Endothelial cell of umbilical vein (primary cell): ENCODE measurements around the gene GON7.

Experiments used
- CTCF ChIP-seq, 2 donors: IDR thresholded peaks; 1 replicate in 1 of 2; 2 replicates in 1 of 2; pipeline ENCODE4 v1.5.1; 2011; ENCODE audit warnings: low read length in 2 of 2, mild to moderate bottlenecking in 2 of 2, moderate library complexity in 2 of 2, control low read depth in 1 of 2, inconsistent platforms in 1 of 2, low read depth in 1 of 2; ENCODE audit not compliant: insufficient read depth in 1 of 2; ENCODE audit errors: extremely low read depth in 1 of 2
- JUN ChIP-seq: IDR thresholded peaks from 2 replicates; pipeline ENCODE4 v1.6.1; 2011; ENCODE audit warnings: borderline replicate concordance, low read depth; ENCODE audit not compliant: insufficient read length, insufficient read depth
- MAX ChIP-seq: IDR thresholded peaks from 2 replicates; pipeline ENCODE4 v1.6.1; 2011; ENCODE audit not compliant: insufficient read depth, insufficient read length
- POLR2AphosphoS5 ChIP-seq: IDR thresholded peaks from 2 replicates; pipeline ENCODE4 v1.6.1; 2012; ENCODE audit warnings: low read depth, mild to moderate bottlenecking, control low read depth, low read length, moderate library complexity; ENCODE audit not compliant: insufficient read depth

DNA sequence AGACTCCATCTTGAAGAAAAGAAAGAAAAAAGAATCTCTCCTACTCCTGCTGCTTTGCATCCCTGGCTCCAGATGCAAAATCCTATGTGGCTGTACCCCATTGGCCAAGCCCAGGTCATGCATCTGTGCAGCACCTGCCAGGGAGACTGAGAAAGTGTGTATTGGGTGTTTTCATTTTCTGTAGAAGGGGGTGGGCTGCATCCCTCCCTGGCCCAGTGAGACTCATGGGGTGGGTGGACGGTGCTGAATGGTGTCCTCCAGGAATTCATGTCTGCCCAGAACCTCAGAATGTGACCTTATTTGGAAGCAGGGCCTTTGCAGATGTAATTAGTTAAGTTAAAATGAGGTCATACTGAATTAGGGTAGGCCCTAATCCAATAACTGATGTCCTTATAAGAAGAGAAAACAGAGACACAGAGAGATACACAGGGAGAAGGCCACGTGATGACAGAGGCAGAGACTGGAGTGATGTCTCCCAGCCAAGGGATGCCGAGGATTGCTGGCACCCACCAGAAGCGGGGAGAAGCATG lies 45.4 kb downstream of the GON7 start:
- TF ChIP-seq CTCF (IDR thresholded peaks at IDR 0.05; ENCODE audit: extremely low read depth in 1 of 2, insufficient read depth in 1 of 2, low read depth in 1 of 2, low read length in 2 of 2) = no peak
- no peak for TF ChIP-seq POLR2AphosphoS5
- TF ChIP-seq MAX = no peak
- TF ChIP-seq JUN = no peak
